Osteoblast (primary cell): Measurements from ENCODE around the gene POLR3H. TPM values are rescaled to one million over a fixed set of nuclear protein-coding genes. Genes with fewer than 3 reads are reported as not detected.

Source experiments
- DNase-seq: peaks from one replicate; pipeline ENCODE4 v3.0.0; 2011; ENCODE audit warnings: low spot score, mixed read lengths; ENCODE audit not compliant: insufficient read length; ENCODE audit errors: missing footprints
- H2AFZ ChIP-seq: 2 replicates; pipeline ENCODE4 v1.6.0; 2011; ENCODE audit warnings: mild to moderate bottlenecking, low read length
- H3K27ac ChIP-seq: 2 replicates; pipeline ENCODE4 v1.5.1; 2011; ENCODE audit warnings: mild to moderate bottlenecking, low read depth, low read length, moderate library complexity
- H3K27me3 ChIP-seq: 2 replicates; pipeline ENCODE4 v1.6.0; 2012; ENCODE audit warnings: mild to moderate bottlenecking, control low read depth, inconsistent platforms, low read length, moderate library complexity; ENCODE audit not compliant: insufficient read depth
- H3K36me3 ChIP-seq: 2 replicates; pipeline ENCODE4 v1.5.1; 2011; ENCODE audit warnings: mild to moderate bottlenecking, low read length, control low read depth, moderate library complexity; ENCODE audit not compliant: insufficient read depth
- H3K4me1 ChIP-seq: 2 replicates; pipeline ENCODE4 v1.5.1; 2011; ENCODE audit warnings: mild to moderate bottlenecking, low read length, control low read depth, moderate library complexity; ENCODE audit not compliant: insufficient read depth
- H3K4me2 ChIP-seq: 2 replicates; pipeline ENCODE4 v1.6.0; 2011; ENCODE audit warnings: mild to moderate bottlenecking, low read length; ENCODE audit not compliant: insufficient read depth
- H3K4me3 ChIP-seq: fragments of 200-600 bp; sonication (generic); 3 replicates; pipeline ENCODE4 v1.5.1; 2012; ENCODE audit warnings: mild to moderate bottlenecking, low read length, inconsistent platforms; ENCODE audit not compliant: insufficient read depth
- H3K79me2 ChIP-seq: 2 replicates; pipeline ENCODE4 v1.6.0; 2012; ENCODE audit warnings: mild to moderate bottlenecking, low read length, control low read depth, inconsistent platforms; ENCODE audit not compliant: insufficient read depth
- H3K9me3 ChIP-seq: 2 replicates; pipeline ENCODE4 v1.5.1; 2011; ENCODE audit warnings: low read depth, low read length, control low read depth
- H4K20me1 ChIP-seq: 2 replicates; pipeline ENCODE4 v1.6.0; 2012; ENCODE audit warnings: mild to moderate bottlenecking, low read length, control low read depth; ENCODE audit not compliant: insufficient read depth
- CTCF ChIP-seq: IDR thresholded peaks from 2 replicates; pipeline ENCODE4 v1.5.1; 2011; ENCODE audit warnings: mild to moderate bottlenecking, low read depth, low read length, moderate library complexity; ENCODE audit errors: extremely low read depth
- total RNA-seq: library from RNA; depleted of rRNA; stranded (reverse); fragments of >200 nt; gene quantifications from 2 replicates; pipeline ENCODE4 v1.2.3, GENCODE V29; 2012

Gene POLR3H
- total RNA-seq, 1 donor, result 27.9 TPM

DNA sequence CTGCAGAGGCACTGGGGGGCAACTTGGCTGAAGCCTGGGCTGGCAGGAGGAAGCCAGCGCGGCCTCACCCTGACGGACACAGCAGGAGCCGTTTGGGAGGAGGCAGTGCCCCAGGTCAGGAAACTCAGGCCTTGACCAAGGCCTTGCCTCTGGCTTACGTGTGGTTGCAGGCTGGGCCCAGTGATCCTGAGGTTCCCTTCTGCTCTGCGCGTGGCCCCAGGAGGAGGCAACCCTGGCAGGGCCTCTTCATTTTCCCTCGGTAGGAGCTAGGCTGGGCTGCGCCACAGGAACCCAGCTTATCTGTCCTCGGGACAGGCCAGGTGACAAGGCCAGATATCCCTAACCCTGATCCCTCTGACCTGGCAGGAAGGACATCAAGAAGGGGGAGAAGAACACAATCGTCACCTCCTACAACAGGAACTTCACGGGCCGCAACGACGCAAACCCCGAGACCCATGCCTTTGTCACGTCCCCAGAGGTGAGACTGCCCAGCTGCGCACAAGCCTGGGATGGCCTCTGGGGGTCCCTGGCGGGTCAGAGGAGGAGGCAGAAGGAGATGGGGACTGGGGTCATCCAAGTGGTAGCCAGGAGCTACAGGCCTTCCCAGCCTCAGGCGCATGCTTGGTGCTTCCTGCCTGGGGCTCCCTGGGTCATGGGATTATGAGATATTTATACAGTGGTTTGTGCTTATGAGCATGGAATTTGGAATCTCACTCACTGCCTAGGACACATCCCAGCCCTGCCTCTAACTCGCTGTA is 20.6 kb downstream of the POLR3H start:
- peaks cover 59% of the 10 kb centered on the region for H3K36me3 ChIP-seq
- peak overlapping the region; percentile 83 for H3K27ac ChIP-seq
- H4K20me1 ChIP-seq, result peaks cover 31% of the 10 kb centered on the region
- H2AFZ ChIP-seq, result peak overlapping the region; percentile 13
- no peaks in the 10 kb centered on the region for H3K9me3 ChIP-seq
- H3K27me3 ChIP-seq, result no peaks in the 10 kb centered on the region
- peak; percentile 99 for DNase-seq
- no peak overlapping the region for H3K4me3 ChIP-seq
- peaks cover 8% of the 10 kb centered on the region for H3K79me2 ChIP-seq
- no peak for TF ChIP-seq CTCF
- H3K4me1 ChIP-seq, result peaks cover 21% of the 10 kb centered on the region
- peak overlapping the region; percentile 23 for H3K4me2 ChIP-seq

DNA sequence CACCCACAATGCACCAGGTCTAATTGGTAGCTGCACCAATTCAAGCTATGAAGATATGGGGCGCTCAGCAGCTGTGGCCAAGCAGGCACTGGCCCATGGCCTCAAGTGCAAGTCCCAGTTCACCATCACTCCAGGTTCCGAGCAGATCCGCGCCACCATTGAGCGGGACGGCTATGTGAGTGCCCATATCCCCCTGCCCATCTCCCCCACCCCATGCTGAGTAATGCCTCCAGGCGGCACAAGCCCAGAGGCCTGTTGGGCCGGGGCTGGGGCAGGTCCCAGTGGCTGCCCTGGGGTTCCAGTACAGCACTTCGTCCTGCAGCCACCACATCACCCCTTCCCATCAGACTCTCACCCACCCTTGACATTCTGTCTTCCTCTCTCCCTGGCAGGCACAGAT is 21.5 kb downstream of the POLR3H start:
- peaks cover 8% of the 10 kb centered on the region for H3K79me2 ChIP-seq
- H3K9me3 ChIP-seq, result no peaks in the 10 kb centered on the region
- no peak overlapping the region for H2AFZ ChIP-seq
- no peak overlapping the region for H3K4me3 ChIP-seq
- H4K20me1 ChIP-seq, result peaks cover 25% of the 10 kb centered on the region
- peaks cover 21% of the 10 kb centered on the region for H3K4me1 ChIP-seq
- no peak for TF ChIP-seq CTCF
- peaks cover 55% of the 10 kb centered on the region for H3K36me3 ChIP-seq
- no peak overlapping the region for H3K4me2 ChIP-seq
- no peaks in the 10 kb centered on the region for H3K27me3 ChIP-seq
- no peak for DNase-seq
- H3K27ac ChIP-seq, result peak overlapping the region; percentile 83

DNA sequence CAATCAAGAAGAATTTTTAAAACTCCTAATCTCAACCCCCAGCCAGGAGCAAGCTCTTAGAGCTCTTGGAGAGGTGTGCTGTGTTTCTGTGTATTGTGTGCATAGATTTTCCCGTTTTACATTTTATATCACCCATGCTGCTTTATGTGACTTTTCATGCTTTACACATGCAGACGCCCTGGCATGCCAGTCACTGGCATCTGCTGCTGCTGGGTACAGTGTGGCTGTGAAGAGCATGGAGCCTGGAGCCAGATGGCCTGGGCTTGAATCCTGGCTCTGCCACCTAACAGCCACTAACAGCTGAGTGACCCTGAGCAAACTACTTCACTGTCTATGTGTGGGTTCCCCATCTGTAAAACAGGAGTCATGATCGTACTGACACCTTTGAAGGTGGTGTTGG is 23.1 kb downstream of the POLR3H start:
- H3K36me3 ChIP-seq, result peaks cover 38% of the 10 kb centered on the region
- no peak overlapping the region for H2AFZ ChIP-seq
- no peaks in the 10 kb centered on the region for H3K27me3 ChIP-seq
- H3K27ac ChIP-seq, result no peak overlapping the region
- peaks cover 6% of the 10 kb centered on the region for H3K79me2 ChIP-seq
- TF ChIP-seq CTCF, result no peak
- no peaks in the 10 kb centered on the region for H3K9me3 ChIP-seq
- H3K4me3 ChIP-seq, result no peak overlapping the region
- H3K4me2 ChIP-seq, result no peak overlapping the region
- peak; percentile 82 for DNase-seq
- H3K4me1 ChIP-seq, result peaks cover 21% of the 10 kb centered on the region
- peaks cover 18% of the 10 kb centered on the region for H4K20me1 ChIP-seq

DNA sequence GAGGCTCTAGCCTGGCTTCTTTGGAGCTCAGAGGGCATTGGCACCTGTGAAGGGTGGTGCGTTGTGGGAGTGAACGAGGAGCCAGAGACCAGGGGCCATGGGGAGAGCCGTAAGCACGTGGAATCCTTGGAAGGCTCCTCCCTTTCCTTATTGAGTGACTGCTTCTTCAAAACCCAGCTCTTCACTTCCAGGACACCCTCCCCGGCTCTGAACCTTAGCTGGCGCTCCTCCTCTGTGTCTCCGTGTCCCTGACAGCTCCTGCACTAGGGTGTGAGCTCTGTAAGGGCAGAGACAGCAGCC is 26.3 kb downstream of the POLR3H start:
- Histone ChIP-seq H3K27ac (no peak overlapping the region), H3K36me3 (peaks cover 45% of the 10 kb centered on the region), H2AFZ (no peak overlapping the region), H4K20me1 (peaks cover 7% of the 10 kb centered on the region), H3K79me2 (no peaks in the 10 kb centered on the region), H3K4me1 (peaks cover 4% of the 10 kb centered on the region), H3K9me3 (no peaks in the 10 kb centered on the region), H3K27me3 (no peaks in the 10 kb centered on the region), H3K4me2 (no peak overlapping the region), H3K4me3 (no peak overlapping the region)
- peak; percentile 48 for DNase-seq
- peak; percentile 4 for TF ChIP-seq CTCF
